ENCODE measurements around the gene PRKAG2.
A peak's percentile ranks its signal among the peaks of the same experiment; 100 is the strongest.

The PRKAG2 gene

GRCh38 chr7:151611878-151612277, 265.0 kb downstream of the PRKAG2 start:
- no peak overlapping the region for H3K4me3 Mint-ChIP-seq
- H3K36me3 Mint-ChIP-seq = peaks cover 4% of the 10 kb centered on the region
- no peaks in the 10 kb centered on the region for H3K9me3 Mint-ChIP-seq
- peaks cover 27% of the 10 kb centered on the region for H3K4me1 Mint-ChIP-seq
- no peak overlapping the region for H3K27ac Mint-ChIP-seq
- H3K27me3 Mint-ChIP-seq = no peaks in the 10 kb centered on the region

- H3K9me3 Mint-ChIP-seq = no peaks in the 10 kb centered on the region
- H3K27me3 Mint-ChIP-seq = no peaks in the 10 kb centered on the region
- H3K27ac Mint-ChIP-seq = no peak overlapping the region
- H3K4me3 Mint-ChIP-seq = no peak overlapping the region
- peaks cover 21% of the 10 kb centered on the region for H3K4me1 Mint-ChIP-seq
- H3K36me3 Mint-ChIP-seq = peaks cover under 1% of the 10 kb centered on the region
Observed at GRCh38 chr7:151611041-151611440, 265.9 kb downstream of the PRKAG2 start.

- Mint-ChIP-seq H3K27me3 (no peaks in the 10 kb centered on the region), H3K9me3 (no peaks in the 10 kb centered on the region), H3K4me1 (peaks cover 13% of the 10 kb centered on the region), H3K27ac (no peak overlapping the region), H3K36me3 (peaks cover 2% of the 10 kb centered on the region), H3K4me3 (no peak overlapping the region)
Observed at GRCh38 chr7:151608031-151608551, 268.8 kb downstream of the PRKAG2 start.

GRCh38 chr7:151607464-151607867, 269.4 kb downstream of the PRKAG2 start:
- H3K4me1 Mint-ChIP-seq = peaks cover 13% of the 10 kb centered on the region
- peak overlapping the region; percentile 31 for H3K27ac Mint-ChIP-seq
- peaks cover 2% of the 10 kb centered on the region for H3K36me3 Mint-ChIP-seq
- H3K4me3 Mint-ChIP-seq = no peak overlapping the region
- no peaks in the 10 kb centered on the region for H3K27me3 Mint-ChIP-seq
- no peaks in the 10 kb centered on the region for H3K9me3 Mint-ChIP-seq

- Mint-ChIP-seq H3K9me3 (no peaks in the 10 kb centered on the region), H3K4me3 (no peak overlapping the region), H3K27me3 (no peaks in the 10 kb centered on the region), H3K36me3 (peaks cover 3% of the 10 kb centered on the region), H3K27ac (no peak overlapping the region), H3K4me1 (peaks cover 19% of the 10 kb centered on the region)
Observed at GRCh38 chr7:151603951-151604350, 273.0 kb downstream of the PRKAG2 start.

- Mint-ChIP-seq H3K4me3 (no peak overlapping the region), H3K36me3 (peaks cover 3% of the 10 kb centered on the region), H3K9me3 (no peaks in the 10 kb centered on the region), H3K4me1 (peaks cover 27% of the 10 kb centered on the region), H3K27me3 (no peaks in the 10 kb centered on the region), H3K27ac (no peak overlapping the region)
Observed at GRCh38 chr7:151601521-151602305, 275.2 kb downstream of the PRKAG2 start.

GRCh38 chr7:151600331-151600730, 276.6 kb downstream of the PRKAG2 start:
- no peaks in the 10 kb centered on the region for H3K9me3 Mint-ChIP-seq
- H3K36me3 Mint-ChIP-seq = peaks cover 3% of the 10 kb centered on the region
- peaks cover 30% of the 10 kb centered on the region for H3K4me1 Mint-ChIP-seq
- H3K4me3 Mint-ChIP-seq = no peak overlapping the region
- H3K27me3 Mint-ChIP-seq = no peaks in the 10 kb centered on the region
- no peak overlapping the region for H3K27ac Mint-ChIP-seq

- peaks cover 32% of the 10 kb centered on the region for H3K4me1 Mint-ChIP-seq
- peak overlapping the region; percentile 25 for H3K27ac Mint-ChIP-seq
- no peaks in the 10 kb centered on the region for H3K27me3 Mint-ChIP-seq
- no peaks in the 10 kb centered on the region for H3K9me3 Mint-ChIP-seq
- H3K36me3 Mint-ChIP-seq = peaks cover 2% of the 10 kb centered on the region
- H3K4me3 Mint-ChIP-seq = no peak overlapping the region
Observed at GRCh38 chr7:151599401-151600227, 277.3 kb downstream of the PRKAG2 start.

GRCh38 chr7:151597541-151598444, 279.1 kb downstream of the PRKAG2 start:
- peaks cover 34% of the 10 kb centered on the region for H3K4me1 Mint-ChIP-seq
- H3K9me3 Mint-ChIP-seq = no peaks in the 10 kb centered on the region
- H3K27me3 Mint-ChIP-seq = no peaks in the 10 kb centered on the region
- no peak overlapping the region for H3K4me3 Mint-ChIP-seq
- no peak overlapping the region for H3K27ac Mint-ChIP-seq
- H3K36me3 Mint-ChIP-seq = peaks cover 3% of the 10 kb centered on the region

- Mint-ChIP-seq H3K27me3 (no peaks in the 10 kb centered on the region), H3K4me1 (peaks cover 34% of the 10 kb centered on the region), H3K36me3 (peaks cover 3% of the 10 kb centered on the region), H3K27ac (no peak overlapping the region), H3K9me3 (no peaks in the 10 kb centered on the region), H3K4me3 (no peak overlapping the region)
Observed at GRCh38 chr7:151595702-151596350, 281.1 kb downstream of the PRKAG2 start.

GRCh38 chr7:151592868-151593486, 283.9 kb downstream of the PRKAG2 start:
- Mint-ChIP-seq H3K27me3 (no peaks in the 10 kb centered on the region), H3K36me3 (peaks cover 2% of the 10 kb centered on the region), H3K4me3 (no peak overlapping the region), H3K4me1 (peaks cover 20% of the 10 kb centered on the region), H3K9me3 (no peaks in the 10 kb centered on the region), H3K27ac (no peak overlapping the region)

GRCh38 chr7:151592330-151592729, 284.6 kb downstream of the PRKAG2 start:
- peaks cover 2% of the 10 kb centered on the region for H3K36me3 Mint-ChIP-seq
- H3K4me3 Mint-ChIP-seq = no peak overlapping the region
- no peaks in the 10 kb centered on the region for H3K9me3 Mint-ChIP-seq
- peaks cover 14% of the 10 kb centered on the region for H3K4me1 Mint-ChIP-seq
- H3K27me3 Mint-ChIP-seq = no peaks in the 10 kb centered on the region
- no peak overlapping the region for H3K27ac Mint-ChIP-seq

GRCh38 chr7:151591866-151592265, 285.0 kb downstream of the PRKAG2 start:
- peaks cover 2% of the 10 kb centered on the region for H3K36me3 Mint-ChIP-seq
- no peak overlapping the region for H3K27ac Mint-ChIP-seq
- no peak overlapping the region for H3K4me3 Mint-ChIP-seq
- H3K4me1 Mint-ChIP-seq = peaks cover 9% of the 10 kb centered on the region
- no peaks in the 10 kb centered on the region for H3K9me3 Mint-ChIP-seq
- H3K27me3 Mint-ChIP-seq = no peaks in the 10 kb centered on the region

Measured in activated naive CD4-positive, alpha-beta T cell treated with anti-CD3 and anti-CD28 coated beads, Interleukin-2, amount 50 U/mL, for 24 hours (primary cell).